Dermis blood vessel endothelial cell (primary cell): ENCODE results near the gene CPT1C. TPM values are rescaled to one million over a fixed set of nuclear protein-coding genes. Genes with fewer than 3 reads are reported as not detected.

Source experiments
- DNase-seq: peaks from one replicate; pipeline ENCODE4 v3.0.0; 2010
- total RNA-seq: library from RNA; depleted of rRNA; stranded (reverse); fragments of >200 nt; gene quantifications from 2 replicates; pipeline ENCODE4 v1.2.3, GENCODE V29; 2014

The CPT1C gene
- 19.1 and 19.5 TPM in 2 replicates for total RNA-seq

DNA sequence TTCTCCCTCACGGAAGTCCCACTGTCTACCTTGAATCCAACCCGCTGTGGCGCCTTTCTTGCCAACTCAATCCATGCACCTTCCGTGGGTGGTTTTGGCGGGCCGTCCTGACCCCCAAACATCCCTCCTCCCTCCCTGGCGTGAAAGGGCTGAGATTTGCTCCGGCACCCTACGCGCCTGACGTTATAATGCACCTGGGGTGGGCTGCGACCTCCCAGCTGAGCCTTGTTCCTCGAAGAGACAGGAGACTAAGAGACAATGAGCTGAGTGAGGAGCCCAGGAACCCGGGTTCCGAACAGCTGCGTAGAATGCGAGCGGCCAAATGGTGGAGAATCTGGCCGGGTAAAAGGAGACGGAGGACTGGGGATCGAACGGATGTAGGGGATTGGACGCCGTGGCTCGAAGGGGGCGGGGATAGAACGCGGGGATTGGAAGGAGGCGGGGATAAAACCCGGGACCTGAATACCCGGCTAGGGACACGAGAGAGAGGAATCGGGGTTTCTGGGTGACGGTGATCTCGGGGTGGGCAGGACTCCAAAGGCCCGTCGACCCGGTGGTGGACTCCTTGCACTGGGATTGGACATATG, at the start of gene CPT1C:
TSS of gene CPT1C (plus strand) at position 461 of the 587 bp plus-strand sequence. CDS start 1,137 bp downstream, outside the sequence.
- DNase-seq = peak; percentile 88

DNA sequence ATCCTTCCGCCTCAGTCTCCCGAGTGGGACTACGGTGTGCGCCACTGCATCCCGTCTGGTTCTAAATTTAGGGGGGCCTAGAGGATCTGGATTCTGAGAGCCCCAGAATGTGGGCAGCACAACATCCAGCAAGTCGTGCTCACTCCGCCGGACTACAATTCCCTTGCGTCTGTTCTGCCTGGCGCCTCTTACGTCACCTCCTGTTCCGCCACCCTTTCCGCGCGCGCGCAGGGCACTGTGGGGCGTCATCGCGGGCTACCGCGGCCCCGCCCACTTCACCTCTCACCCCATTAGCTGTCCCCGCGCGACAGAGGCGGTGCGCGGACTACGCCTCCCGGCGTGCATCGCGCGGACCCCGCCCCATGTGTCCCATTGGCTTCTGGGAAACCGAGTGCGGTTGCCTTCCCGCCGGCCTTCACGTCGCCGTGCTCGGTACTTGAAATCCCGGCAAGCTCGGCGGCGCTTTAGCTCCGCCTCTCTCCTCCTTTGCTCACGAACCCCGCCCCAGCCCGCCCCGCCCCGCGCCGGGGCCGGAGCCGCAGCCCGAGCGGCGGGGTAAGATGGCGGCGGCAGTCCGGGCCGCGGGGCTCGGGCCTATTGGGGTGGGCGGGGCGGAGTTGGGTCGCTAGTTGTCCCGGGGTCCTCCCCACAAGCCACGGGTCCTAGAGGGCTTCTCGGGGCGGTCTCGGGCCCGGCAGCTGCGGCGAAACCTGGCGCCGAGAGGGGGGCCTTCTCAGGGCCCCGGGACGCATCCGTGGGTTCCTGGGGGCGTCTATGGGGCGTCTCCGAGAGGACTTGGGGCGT, 49.0 kb upstream of the CPT1C start, which contains the start of gene SCAF1:
TSS of gene SCAF1 (plus strand) at position 522 of the 804 bp plus-strand sequence. CDS start 2,818 bp downstream, outside the sequence.
- peak; percentile 99 for DNase-seq

GRCh38 chr19:49642492-49643035, 48.4 kb upstream of the CPT1C start:
- peak; percentile 36 for DNase-seq

DNA sequence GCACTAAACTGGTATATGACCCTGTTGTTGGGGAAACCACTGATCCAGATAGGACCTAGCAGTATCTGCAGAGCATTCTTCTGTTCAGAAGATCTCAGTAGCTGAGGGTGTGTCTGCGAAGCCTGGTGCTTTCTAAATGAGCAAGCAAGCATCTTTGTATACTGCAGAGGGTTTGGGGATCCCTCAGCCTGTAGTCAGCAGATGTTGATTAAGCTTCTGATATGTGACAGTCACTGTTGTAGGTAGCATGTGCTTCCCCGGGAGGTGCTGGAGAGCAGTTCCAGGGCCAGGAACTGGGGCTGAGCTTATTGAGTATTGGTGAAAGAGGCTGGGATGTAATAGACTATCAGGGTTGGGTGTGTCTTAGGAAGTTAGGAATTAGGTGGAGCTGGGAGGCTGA, 47.5 kb upstream of the CPT1C start:
- no peak for DNase-seq

DNA sequence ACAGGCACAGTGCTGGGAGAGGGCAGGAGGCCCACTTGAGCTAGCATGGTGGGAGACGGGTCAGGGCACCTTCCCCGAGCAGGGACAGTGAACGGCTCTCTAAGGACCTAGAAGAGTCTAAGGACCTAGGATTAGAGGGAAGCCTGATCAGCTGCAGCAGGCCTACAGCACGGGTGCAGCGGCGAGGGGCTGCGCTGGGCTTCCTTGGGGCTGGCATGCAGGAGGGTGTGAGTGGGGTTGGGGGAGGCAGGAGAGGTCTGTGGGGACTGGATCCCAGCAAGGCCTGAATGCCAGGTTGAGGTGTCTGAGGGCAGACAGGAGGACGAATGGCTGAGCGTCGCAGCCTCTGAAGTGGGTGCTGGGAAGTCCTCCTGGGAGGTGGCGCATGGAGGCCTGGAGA, 45.3 kb upstream of the CPT1C start:
- no peak for DNase-seq

GRCh38 chr19:49645995-49646394, 44.9 kb upstream of the CPT1C start:
- no peak for DNase-seq

GRCh38 chr19:49646586-49646985, 44.3 kb upstream of the CPT1C start:
- no peak for DNase-seq

DNA sequence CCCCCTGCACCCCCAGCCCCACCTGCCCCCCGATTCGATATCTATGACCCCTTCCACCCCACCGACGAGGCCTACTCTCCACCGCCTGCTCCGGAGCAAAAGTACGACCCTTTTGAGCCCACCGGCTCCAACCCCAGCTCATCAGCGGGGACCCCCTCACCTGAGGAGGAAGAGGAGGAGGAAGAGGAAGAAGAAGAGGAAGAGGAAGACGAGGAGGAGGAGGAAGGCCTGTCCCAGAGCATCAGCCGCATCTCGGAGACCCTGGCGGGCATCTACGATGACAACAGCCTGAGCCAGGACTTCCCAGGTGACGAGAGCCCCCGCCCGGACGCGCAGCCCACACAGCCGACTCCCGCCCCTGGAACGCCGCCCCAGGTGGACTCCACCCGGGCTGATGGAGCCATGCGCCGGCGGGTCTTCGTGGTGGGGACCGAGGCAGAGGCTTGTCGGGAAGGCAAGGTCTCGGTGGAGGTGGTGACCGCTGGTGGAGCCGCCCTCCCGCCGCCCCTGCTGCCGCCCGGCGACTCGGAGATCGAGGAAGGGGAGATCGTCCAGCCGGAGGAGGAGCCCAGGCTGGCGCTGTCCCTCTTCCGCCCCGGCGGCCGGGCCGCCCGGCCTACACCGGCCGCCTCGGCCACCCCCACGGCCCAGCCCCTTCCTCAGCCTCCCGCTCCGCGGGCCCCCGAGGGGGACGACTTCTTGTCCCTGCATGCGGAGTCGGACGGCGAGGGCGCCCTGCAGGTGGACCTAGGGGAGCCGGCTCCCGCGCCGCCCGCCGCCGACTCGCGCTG, 39.7 kb upstream of the CPT1C start:
- DNase-seq = no peak

GRCh38 chr19:49651820-49652550, 38.9 kb upstream of the CPT1C start:
- no peak for DNase-seq

- DNase-seq = no peak
Measured at GRCh38 chr19:49652551-49653465, 38.1 kb upstream of the CPT1C start.

- DNase-seq = no peak
Measured at GRCh38 chr19:49653466-49653806, 37.5 kb upstream of the CPT1C start.

GRCh38 chr19:49654581-49654980, 36.3 kb upstream of the CPT1C start:
- no peak for DNase-seq

- DNase-seq = no peak
Measured at GRCh38 chr19:49655570-49656455, 35.1 kb upstream of the CPT1C start.

DNA sequence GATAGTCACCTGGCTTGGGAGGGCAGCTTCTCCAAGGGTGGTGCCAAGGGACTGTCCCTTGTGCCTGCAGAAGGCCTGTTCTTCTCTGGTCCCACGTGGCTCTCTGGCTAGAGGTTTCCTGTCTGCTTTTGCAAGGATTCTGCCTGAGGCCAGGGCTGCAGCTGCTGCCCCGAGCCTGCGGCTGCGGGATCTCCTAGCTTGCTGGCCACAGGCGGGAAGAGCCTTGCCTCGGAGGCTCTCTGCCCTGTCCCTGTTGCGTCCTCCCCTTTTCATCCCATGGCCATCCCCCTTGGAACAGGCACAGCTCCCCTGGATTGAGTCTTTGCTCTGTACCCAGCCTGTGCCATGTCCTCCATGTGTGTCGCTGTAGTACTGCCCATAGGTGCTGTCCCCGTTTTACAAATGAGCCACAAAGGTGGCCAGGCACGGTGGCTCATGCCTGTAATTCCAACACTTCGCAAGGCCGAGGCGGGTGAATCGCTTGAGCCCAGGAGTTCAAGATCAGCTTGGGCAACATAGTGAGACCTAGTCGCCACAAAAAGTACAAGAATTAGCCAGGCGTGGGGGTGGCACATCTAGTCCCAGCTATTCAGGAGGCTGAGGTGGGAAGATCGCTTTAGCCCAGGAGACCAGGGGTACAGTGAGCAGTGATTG, 34.3 kb upstream of the CPT1C start:
- DNase-seq = no peak

GRCh38 chr19:49657493-49658138, 33.3 kb upstream of the CPT1C start:
- DNase-seq = no peak

GRCh38 chr19:49658139-49658517, 32.8 kb upstream of the CPT1C start:
- no peak for DNase-seq

- DNase-seq = no peak
Measured at GRCh38 chr19:49658566-49659442, 32.1 kb upstream of the CPT1C start.

DNA sequence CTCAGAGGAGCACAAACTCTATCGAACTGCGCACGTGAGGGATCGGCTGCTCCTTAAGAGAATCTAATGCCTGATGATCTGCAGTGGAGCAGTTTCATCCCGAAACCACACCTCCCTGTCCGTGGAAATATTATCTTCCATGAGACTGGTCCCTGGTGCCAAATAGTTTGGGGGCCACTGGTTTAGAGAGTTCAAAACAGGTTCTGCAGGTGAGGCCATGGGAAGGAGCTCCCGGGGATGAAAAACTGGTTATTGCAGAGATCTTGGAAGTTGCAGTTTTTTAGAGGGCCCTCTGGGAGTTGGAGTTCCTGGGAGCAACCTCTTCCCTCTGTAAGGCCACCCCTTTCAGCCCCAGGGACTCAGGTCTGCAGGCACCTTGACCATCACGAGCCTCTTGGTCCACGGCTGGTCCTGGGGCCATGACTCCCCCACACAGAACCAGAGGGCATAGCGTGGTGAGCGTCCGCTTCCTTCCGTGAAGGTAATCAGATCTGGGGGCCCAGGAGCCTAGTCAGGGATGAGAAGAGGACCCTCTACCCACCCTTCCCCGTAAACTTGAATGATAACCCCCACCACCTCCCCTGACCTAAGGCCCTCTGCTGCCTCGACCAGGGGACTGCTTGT, 30.5 kb upstream of the CPT1C start:
- no peak for DNase-seq
